PFSK-1 (cell line): ENCODE measurements around the gene SLC6A6.

ENCODE experiments used
- FOXP2 ChIP-seq: optimal IDR thresholded peaks from 2 replicates; pipeline ENCODE3; 2011; ENCODE audit warnings: borderline replicate concordance, control low read depth, inconsistent platforms; ENCODE audit not compliant: insufficient read depth; ENCODE audit errors: extremely low read length, extremely low read depth
- POLR2AphosphoS5 ChIP-seq: IDR thresholded peaks from 2 replicates; pipeline ENCODE4 v1.6.1; 2012; ENCODE audit warnings: low read depth, mild to moderate bottlenecking, control low read depth, low read length, moderate library complexity
- SIN3A ChIP-seq: IDR thresholded peaks from 2 replicates; pipeline ENCODE4 v1.6.1; 2012; ENCODE audit warnings: mild to moderate bottlenecking, low read length, moderate library complexity, borderline replicate concordance; ENCODE audit not compliant: insufficient read depth
- TAF1 ChIP-seq: IDR thresholded peaks from 2 replicates; pipeline ENCODE4 v1.6.1; 2012; ENCODE audit warnings: low read length, control low read depth, borderline replicate concordance; ENCODE audit not compliant: insufficient read depth
- TF ChIP-seq, protein P1 (sequence below), 2 experiments: IDR thresholded peaks; 2 replicates each; pipeline versions ENCODE4 v1.6.1 to v1.8.0; 2011 to 2012; ENCODE audit warnings: low read depth in 2 of 2, low read length in 2 of 2, control low read depth in 1 of 2, inconsistent platforms in 1 of 2, mild to moderate bottlenecking in 1 of 2, moderate library complexity in 1 of 2; ENCODE audit not compliant: insufficient read depth in 1 of 2

The SLC6A6 gene

DNA sequence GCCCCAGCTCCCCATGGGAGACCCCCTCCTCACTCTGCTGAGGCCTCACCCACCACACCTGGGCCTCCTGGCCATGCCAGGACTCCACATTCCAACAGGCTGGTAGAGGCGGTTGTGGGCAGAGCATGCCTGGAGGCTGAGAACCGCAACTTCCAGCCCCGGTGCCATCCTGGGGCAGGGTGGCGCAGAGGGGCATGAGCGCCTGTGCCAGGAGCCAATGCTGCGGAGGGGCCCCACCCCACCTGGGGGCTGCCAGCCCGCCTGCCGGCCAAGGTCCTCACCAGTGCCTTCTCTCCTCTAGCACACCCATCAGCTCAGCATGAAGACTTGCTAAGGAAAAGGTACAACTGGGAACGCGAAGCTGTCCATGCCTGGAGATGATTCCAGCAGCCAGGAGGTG, 34.3 kb upstream of the SLC6A6 start:
- TF ChIP-seq, protein P1, sequence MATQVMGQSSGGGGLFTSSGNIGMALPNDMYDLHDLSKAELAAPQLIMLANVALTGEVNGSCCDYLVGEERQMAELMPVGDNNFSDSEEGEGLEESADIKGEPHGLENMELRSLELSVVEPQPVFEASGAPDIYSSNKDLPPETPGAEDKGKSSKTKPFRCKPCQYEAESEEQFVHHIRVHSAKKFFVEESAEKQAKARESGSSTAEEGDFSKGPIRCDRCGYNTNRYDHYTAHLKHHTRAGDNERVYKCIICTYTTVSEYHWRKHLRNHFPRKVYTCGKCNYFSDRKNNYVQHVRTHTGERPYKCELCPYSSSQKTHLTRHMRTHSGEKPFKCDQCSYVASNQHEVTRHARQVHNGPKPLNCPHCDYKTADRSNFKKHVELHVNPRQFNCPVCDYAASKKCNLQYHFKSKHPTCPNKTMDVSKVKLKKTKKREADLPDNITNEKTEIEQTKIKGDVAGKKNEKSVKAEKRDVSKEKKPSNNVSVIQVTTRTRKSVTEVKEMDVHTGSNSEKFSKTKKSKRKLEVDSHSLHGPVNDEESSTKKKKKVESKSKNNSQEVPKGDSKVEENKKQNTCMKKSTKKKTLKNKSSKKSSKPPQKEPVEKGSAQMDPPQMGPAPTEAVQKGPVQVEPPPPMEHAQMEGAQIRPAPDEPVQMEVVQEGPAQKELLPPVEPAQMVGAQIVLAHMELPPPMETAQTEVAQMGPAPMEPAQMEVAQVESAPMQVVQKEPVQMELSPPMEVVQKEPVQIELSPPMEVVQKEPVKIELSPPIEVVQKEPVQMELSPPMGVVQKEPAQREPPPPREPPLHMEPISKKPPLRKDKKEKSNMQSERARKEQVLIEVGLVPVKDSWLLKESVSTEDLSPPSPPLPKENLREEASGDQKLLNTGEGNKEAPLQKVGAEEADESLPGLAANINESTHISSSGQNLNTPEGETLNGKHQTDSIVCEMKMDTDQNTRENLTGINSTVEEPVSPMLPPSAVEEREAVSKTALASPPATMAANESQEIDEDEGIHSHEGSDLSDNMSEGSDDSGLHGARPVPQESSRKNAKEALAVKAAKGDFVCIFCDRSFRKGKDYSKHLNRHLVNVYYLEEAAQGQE (IDR thresholded peaks at IDR 0.05; ENCODE audit: insufficient read depth in 1 of 2, low read depth in 2 of 2, low read length in 2 of 2): no peak
- no peak for TF ChIP-seq SIN3A
- TF ChIP-seq TAF1: no peak
- no peak for TF ChIP-seq POLR2AphosphoS5
- TF ChIP-seq FOXP2: no peak

DNA sequence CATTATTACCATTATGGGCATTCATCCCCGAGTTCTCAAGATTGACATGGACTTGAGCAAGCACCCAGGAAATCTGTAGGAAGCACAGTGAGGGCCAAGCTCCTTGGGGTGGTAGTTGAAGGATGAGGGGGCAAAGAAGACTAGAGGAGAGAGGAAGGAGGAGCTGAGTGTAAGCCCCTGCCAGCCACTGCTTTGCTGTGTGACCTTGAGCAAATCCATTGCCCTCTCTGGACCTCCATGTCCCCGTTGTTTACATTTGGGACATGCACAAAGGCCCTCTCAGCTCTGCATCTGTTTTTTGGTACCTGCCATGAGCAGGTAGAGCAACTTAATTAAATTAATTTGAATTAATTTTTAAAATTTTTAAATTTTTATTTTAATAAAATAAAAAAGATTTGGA, 33.5 kb upstream of the SLC6A6 start:
- TF ChIP-seq TAF1: no peak
- TF ChIP-seq POLR2AphosphoS5: no peak
- TF ChIP-seq FOXP2: no peak
- TF ChIP-seq, protein P1 (IDR thresholded peaks at IDR 0.05; ENCODE audit: insufficient read depth in 1 of 2, low read depth in 2 of 2, low read length in 2 of 2): no peak
- no peak for TF ChIP-seq SIN3A

DNA sequence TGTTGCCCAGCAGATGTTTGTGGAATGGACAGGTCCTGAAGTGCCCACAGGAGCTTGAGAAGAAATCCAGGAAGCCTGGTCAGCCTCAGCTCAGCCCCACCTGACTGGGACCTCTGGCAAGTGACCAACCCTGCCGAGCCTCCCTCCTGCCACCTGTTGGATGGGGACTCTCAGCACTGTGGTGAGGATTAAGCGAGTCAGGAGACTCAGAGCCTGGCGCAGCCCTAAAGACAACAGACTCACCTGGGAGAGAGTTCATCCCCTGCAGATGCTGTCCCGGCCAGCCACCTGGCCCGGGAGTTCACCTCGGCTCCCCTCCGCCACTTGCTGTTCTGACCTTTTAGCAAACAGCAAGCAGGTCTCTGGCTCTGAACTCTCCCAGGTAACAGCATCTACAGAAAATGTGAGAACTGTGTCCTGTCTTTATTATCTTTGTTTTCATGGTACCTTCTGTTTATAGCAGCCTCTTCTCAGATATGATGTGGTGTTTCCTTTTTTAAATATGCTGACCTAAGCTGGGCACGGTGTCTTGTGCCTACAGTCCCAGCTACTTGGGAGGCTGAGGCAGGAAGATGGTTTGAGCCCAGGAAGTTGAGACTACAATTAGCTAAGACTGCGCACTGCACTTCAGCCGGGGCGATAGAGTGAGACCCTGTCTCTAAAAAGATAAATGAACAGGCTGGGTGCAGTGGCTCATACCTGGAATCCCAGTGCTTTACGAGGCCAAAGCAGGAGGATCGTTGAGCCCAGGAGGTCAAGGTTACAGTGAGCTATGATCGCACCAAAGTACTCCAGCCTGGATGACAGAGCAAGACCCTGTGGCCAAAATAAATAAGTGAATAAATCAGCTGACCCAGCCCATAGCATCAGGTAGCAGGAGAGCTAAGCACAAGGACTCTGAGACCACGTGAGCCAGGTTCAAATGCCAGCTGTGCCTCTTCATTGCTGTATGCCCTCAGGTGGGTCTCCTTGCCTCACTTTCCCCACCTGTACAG, 32.4 kb upstream of the SLC6A6 start:
- no peak for TF ChIP-seq POLR2AphosphoS5
- no peak for TF ChIP-seq SIN3A
- TF ChIP-seq, protein P1 (IDR thresholded peaks at IDR 0.05; ENCODE audit: insufficient read depth in 1 of 2, low read depth in 2 of 2, low read length in 2 of 2): no peak
- no peak for TF ChIP-seq FOXP2
- no peak for TF ChIP-seq TAF1

DNA sequence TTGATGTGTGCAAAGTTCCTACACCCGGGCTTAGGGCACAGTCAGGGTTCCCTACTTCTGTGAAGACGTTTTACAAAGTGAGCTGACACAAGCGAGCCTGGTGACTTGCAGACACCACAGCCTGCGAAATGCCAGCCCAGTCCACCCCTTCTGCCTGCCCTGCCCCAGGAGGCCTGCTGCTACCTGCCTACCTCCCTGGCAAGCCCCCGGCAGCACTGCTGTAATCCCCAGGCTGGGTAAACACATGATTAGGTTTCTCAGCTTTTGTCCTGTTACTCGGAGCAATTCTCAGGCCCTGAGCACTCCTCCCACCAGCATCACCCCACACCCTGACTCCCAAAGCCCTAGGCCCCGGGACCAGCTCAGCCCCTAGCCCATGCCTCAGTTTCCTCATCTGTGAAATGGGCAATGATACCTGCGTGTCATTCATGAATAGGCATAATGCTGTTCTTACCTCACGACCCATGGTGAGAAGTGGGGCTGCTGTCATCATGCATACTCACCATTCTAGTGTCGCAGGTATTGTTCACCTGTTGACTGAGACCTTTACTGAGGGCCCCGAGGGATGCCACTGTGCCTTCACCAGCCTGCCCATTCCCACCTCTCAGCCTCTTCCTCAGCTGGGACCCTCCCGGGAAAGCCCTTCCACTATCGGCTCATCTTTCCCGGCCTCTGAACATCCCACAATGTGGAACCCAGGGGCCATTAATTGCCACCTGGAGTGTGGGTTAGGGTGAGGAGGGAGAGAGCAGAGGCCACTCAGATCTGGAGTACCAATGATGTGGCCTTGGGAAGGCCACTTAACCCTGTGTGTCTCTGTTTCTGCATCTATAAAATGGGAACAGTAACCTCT, 31.5 kb upstream of the SLC6A6 start:
- TF ChIP-seq FOXP2: no peak
- no peak for TF ChIP-seq POLR2AphosphoS5
- TF ChIP-seq, protein P1 (IDR thresholded peaks at IDR 0.05; ENCODE audit: insufficient read depth in 1 of 2, low read depth in 2 of 2, low read length in 2 of 2): no peak
- TF ChIP-seq TAF1: no peak
- no peak for TF ChIP-seq SIN3A
